Motor neuron (in vitro differentiated cells): ENCODE results near the gene FMO5. TPM values are rescaled to one million over a fixed set of nuclear protein-coding genes. Genes with fewer than 3 reads are reported as not detected.
"Not testable (repeated sequence)": the region's sequence is repeated elsewhere in the genome, so short reads cannot be mapped to it uniquely, and the experiment has no call there.

Experiments
- ATAC-seq, 8 experiments: fragments of 200-7000 bp; cut with Tn5 transposase; replicated peaks in 6 of 8; 2 replicates each; pipeline ENCODE4 v1.8.0; 2021; ENCODE audit warnings: mild to moderate bottlenecking in 8 of 8, moderate library complexity in 8 of 8
- H3K27ac ChIP-seq, 2 donors: fragments of 250-450 bp; sonication (Bioruptor Pico); 2 replicates each; pipeline ENCODE4 v1.9.0; 2021; ENCODE audit warnings: antibody characterized with exemption in 2 of 2, mild to moderate bottlenecking in 2 of 2, moderate library complexity in 1 of 2
- H3K4me1 ChIP-seq, 2 donors: fragments of 250-450 bp; sonication (Bioruptor Pico); replicated peaks in 1 of 2; 2 replicates each; pipeline ENCODE4 v1.6.1; 2021; ENCODE audit warnings: antibody characterized with exemption in 2 of 2, mild to moderate bottlenecking in 2 of 2, moderate library complexity in 1 of 2
- H3K4me3 ChIP-seq, 5 donors: fragments of 250-450 bp; sonication (Bioruptor Pico); 2 replicates each; pipeline ENCODE4 v1.9.0; 2021; ENCODE audit warnings: antibody characterized with exemption in 5 of 5, mild to moderate bottlenecking in 5 of 5, moderate library complexity in 4 of 5
- WGBS, 10 experiments: fragments of 450-650 bp; shearing (Covaris generic); methylation state at CpG; one replicate each; pipeline ENCODE4 v1.0.0; 2022; 5-methylcytosine and 5-hydroxymethylcytosine counted together
- in situ Hi-C, 9 experiments: fragments of 400-800 bp; cut with MboI; loops; one replicate each; pipeline ENCODE4 v1.15.0; 2021; ENCODE audit warnings: low sequenced_read_pairs in 9 of 9, low pct_unique_long_range_greater_than_20kb in 2 of 9; ENCODE audit not compliant: unreplicated experiment in 9 of 9
- total RNA-seq, 8 experiments: library from RNA; unstranded; fragments of 300-600 nt; gene quantifications; 2 replicates each; pipeline versions ENCODE4 v1.2.3 to v1.2.4, GENCODE V29; 2022

The FMO5 gene
- total RNA-seq, 8 experiments from 2014 or later = 1.0 to 4.1 (median 2.2) TPM

GRCh38 chr1:147172168-147173016 is 52.7 kb downstream of the FMO5 start, which contains the start of gene PRKAB2:
TSS of gene PRKAB2 (minus strand) at chr1:147172470. CDS start at chr1:147172144, 326 bp downstream.
- peak within 1 kb of the TSS; percentile 73 to 93 (median 74) for H3K4me3 ChIP-seq
- 0 to 13% (median 2%) methylated on average over 4 to 19 of the region's 72 CpGs; no CpG with 5 or more reads in 5 of the 10 experiments for WGBS, 10 experiments
- in situ Hi-C loops = loop anchor here in 1 of 9 experiments (10.0 kb wide), 1 partner anchor 52 kb away; the partner anchor contains the start of gene FMO5
- peaks cover 24 to 30% of the 10 kb centered on the region in 2 donors for H3K4me1 ChIP-seq
- peak within 1 kb of the TSS; percentile 85 to 88 for H3K27ac ChIP-seq
- ATAC-seq = peak; percentile 88 to 94 (median 91)

DNA sequence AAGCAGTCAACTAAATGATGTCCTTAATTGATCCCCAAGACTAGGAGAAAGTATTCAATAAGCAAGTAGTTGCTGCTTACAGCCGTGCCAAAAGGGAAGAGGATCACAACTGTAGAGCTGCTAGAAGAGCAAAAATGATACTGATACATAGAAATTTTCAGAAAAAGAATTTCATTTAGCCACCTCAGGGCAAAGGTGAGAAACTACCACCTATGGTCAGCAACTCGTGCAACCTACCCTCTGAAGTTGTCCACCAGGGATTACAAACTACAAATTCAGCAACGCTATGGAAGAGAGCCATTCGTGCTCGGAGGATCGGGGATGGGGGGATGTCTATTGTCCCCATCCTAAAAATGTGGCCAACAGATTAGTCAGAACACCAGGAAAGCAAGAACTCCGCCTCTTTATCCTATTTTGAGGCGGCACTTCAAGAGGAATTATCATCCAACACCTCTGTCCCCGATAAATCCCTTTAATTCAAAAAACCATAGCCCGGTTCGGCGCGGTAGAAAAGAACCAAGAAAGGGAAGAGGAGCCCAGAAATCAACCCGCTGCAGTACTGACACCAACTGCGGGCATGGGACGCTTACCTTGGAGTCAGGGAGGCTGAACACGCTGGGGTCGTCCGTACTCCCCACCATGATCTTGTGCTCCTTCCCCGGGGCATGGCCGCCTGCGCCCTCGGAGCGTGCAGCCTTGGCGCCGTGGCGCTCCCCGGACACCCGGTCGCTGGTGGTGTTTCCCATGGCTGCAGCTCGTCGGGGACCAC is 53.6 kb downstream of the FMO5 start:
- ATAC-seq = no peak
- 0 to 14% (median 2%) methylated on average over 1 to 23 of the region's 32 CpGs; no CpG with 5 or more reads in 2 of the 10 experiments for WGBS, 10 experiments
- H3K4me1 ChIP-seq = peaks cover 24 to 30% of the 10 kb centered on the region in 2 donors
- peak overlapping the region; percentile 73 to 93 (median 74) for H3K4me3 ChIP-seq
- in situ Hi-C loops = loop anchor here in 1 of 9 experiments (10.0 kb wide), 1 partner anchor 53 kb away; the partner anchor contains the start of gene FMO5
- peak overlapping the region; percentile 85 to 88 for H3K27ac ChIP-seq

GRCh38 chr1:147169840-147170674 is 55.1 kb downstream of the FMO5 start:
- peak overlapping the region; percentile 85 to 88 for H3K27ac ChIP-seq
- peaks cover 24 to 30% of the 10 kb centered on the region in 2 donors for H3K4me1 ChIP-seq
- ATAC-seq = no peak
- peak overlapping the region; percentile 73 to 93 (median 74) for H3K4me3 ChIP-seq
- WGBS, 10 experiments = 0 to 100% (median 63%) methylated on average over 1 to 6 of the region's 6 CpGs
- in situ Hi-C loops = loop anchor here in 1 of 9 experiments (10.0 kb wide), 1 partner anchor 55 kb away; the partner anchor contains the start of gene FMO5

GRCh38 chr1:147169171-147169570 is 56.0 kb downstream of the FMO5 start:
- ATAC-seq = no peak
- H3K27ac ChIP-seq = no peak overlapping the region
- H3K4me3 ChIP-seq = no peak overlapping the region
- in situ Hi-C loops = no loop called here
- 50 to 98% (median 75%) methylated on average over 2 to 3 of the region's 3 CpGs for WGBS, 10 experiments
- H3K4me1 ChIP-seq = peaks cover 24 to 27% of the 10 kb centered on the region in 2 donors

- in situ Hi-C loops = no loop called here
- WGBS, 10 experiments = 58 to 100% (median 65%) methylated on average over 1 to 2 of the region's 2 CpGs; no CpG with 5 or more reads in 4 of the 10 experiments
- Histone ChIP-seq H3K4me3 (no peak overlapping the region), H3K4me1 (peaks cover 21 to 22% of the 10 kb centered on the region in 2 donors), H3K27ac (no peak overlapping the region)
- no peak for ATAC-seq
Measured at GRCh38 chr1:147168626-147169058, 56.5 kb downstream of the FMO5 start.

- Histone ChIP-seq H3K4me3 (no peak overlapping the region), H3K4me1 (peaks cover 16 to 17% of the 10 kb centered on the region in 2 donors), H3K27ac (no peak overlapping the region)
- ATAC-seq = peak in 2 of 8 experiments; percentile 60 to 71
- in situ Hi-C loops = no loop called here
- WGBS, 10 experiments = 86 to 100% (median 89%) methylated on average over 1 of the region's 1 CpG; no CpG with 5 or more reads in 7 of the 10 experiments
Measured at GRCh38 chr1:147167365-147167764, 57.8 kb downstream of the FMO5 start.

DNA sequence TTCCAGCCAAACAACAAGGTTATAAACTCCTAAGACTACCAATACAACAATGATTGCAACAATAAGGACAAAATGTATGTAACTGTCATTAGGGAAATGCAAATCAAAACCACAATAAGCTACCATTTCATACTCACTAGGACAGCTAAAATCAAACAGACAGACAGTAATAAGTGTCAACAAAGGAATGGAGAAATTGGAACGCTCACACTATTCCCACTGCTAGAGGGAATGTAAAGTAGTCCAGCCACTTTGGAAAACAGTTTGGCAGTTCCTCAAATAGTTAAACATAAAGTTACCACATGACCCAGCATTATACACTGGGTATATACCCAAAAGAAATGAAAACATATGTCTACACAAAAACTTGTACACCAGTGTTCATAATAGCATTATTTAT is 62.1 kb downstream of the FMO5 start:
- ATAC-seq = no peak
- Histone ChIP-seq H3K27ac (no peak overlapping the region), H3K4me3 (no peak overlapping the region), H3K4me1 (no peaks in the 10 kb centered on the region)
- 80 to 100% (median 100%) methylated on average over 1 of the region's 1 CpG; no CpG with 5 or more reads in 3 of the 10 experiments for WGBS, 10 experiments
- in situ Hi-C loops = no loop called here

DNA sequence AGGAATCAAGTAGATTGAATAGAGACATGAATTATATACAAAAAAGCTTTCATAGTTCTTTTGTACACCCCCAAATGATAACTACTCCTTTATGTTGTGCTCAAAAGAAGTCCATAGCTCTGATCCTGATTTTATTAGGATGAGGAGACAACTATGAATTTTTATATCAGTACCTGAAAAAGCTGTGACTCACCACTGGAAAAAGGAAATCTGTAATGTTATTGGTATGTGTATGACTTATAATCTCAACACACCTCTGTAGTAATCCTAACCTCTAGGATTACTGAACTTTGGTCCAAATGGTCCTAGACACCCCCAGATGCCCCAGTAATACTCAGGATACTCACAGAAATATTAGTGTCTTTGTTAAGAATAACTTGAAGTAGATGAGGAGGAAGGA is 63.0 kb downstream of the FMO5 start:
- Histone ChIP-seq H3K27ac (no peak overlapping the region), H3K4me1 (no peaks in the 10 kb centered on the region), H3K4me3 (no peak overlapping the region)
- in situ Hi-C loops = no loop called here
- no peak for ATAC-seq

GRCh38 chr1:147157116-147157515 is 68.0 kb downstream of the FMO5 start:
- H3K27ac ChIP-seq, H3K4me3 ChIP-seq, in situ Hi-C loops, H3K4me1 ChIP-seq, ATAC-seq: not testable (repeated sequence)
- WGBS, 10 experiments = 100% methylated on average over 1 to 2 of the region's 2 CpGs; no CpG with 5 or more reads in 4 of the 10 experiments

DNA sequence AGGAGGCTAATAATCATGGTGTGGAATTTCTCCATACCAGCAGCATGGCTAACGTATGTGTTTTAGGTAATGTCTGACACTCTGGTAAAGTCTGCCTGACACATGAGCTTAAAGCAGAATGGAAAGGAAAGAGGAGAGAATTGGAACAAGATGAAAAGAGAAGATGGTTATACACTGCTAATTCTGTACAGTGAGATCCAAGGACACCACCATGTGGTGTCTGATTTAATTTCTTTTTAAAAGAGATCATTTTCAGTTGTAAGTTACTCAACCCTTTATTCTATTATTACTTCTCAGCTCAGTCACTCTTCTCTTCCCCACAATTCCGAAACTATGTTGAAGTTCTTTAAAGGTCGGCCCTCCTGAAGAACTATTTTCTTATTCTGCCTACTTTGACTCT is 68.5 kb downstream of the FMO5 start:
- no peak for ATAC-seq
- no peak overlapping the region for H3K4me3 ChIP-seq
- no peak overlapping the region for H3K27ac ChIP-seq
- no peaks in the 10 kb centered on the region for H3K4me1 ChIP-seq
- 60 to 100% (median 96%) methylated on average over 2 to 3 of the region's 3 CpGs for WGBS, 10 experiments
- in situ Hi-C loops = no loop called here

DNA sequence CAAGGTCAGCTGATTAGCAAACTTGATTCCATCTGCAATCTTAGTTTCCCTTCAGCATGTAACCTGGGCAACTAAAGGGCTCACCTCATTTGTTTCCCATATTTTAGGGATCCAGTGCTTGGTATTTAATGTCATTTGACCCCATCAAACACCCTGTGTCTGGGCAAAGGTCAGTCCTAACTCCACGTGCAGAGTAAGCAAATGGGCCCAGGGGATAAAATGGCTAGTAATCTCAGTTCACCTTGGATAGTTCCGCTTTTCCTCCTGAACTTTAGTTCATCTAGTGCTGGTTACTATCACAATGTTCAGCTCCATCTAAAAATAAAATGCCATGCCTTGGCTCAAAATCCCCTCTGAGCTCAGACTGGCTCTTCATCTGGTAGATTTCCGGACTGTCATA is 72.4 kb downstream of the FMO5 start:
- no peak overlapping the region for H3K27ac ChIP-seq
- no peak overlapping the region for H3K4me3 ChIP-seq
- H3K4me1 ChIP-seq = no peaks in the 10 kb centered on the region
- in situ Hi-C loops = no loop called here
- WGBS, 10 experiments = 0 to 100% (median 89%) methylated on average over 1 to 3 of the region's 3 CpGs; no CpG with 5 or more reads in 2 of the 10 experiments
- no peak for ATAC-seq

DNA sequence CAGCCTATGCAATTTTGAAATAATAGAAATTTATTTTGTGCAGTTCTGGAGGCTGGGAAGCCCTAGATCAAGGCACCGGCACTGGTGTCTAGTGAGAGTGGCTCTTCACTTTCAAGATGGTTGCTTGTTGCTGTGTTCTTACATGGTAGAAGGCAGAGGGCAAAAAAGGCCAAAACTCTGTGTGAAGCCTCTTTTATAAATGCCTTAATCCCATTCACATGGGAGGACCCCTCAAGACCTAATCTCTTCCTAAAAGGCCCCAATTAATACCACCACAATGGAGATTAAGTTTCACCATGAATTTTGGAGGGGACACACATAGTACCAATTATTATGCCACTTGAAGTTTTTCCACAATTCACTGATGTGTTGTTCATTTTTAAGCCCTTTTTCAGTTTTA is 73.9 kb downstream of the FMO5 start:
- 40 to 100% (median 100%) methylated on average over 1 of the region's 1 CpG; no CpG with 5 or more reads in 1 of the 10 experiments for WGBS, 10 experiments
- Histone ChIP-seq H3K4me3 (no peak overlapping the region), H3K4me1 (no peaks in the 10 kb centered on the region), H3K27ac (no peak overlapping the region)
- ATAC-seq = no peak
- in situ Hi-C loops = no loop called here
